Ovary (tissue), 9 donors: Measurements from ENCODE around the gene PMEPA1. TPM values are rescaled to one million over a fixed set of nuclear protein-coding genes. Genes with fewer than 3 reads are reported as not detected.
A peak's percentile ranks its signal among the peaks of the same experiment; 100 is the strongest.

Experiments
- DNase-seq, 5 donors: peaks; one replicate each; pipeline ENCODE4 v3.0.0-alpha.2; 2019 to 2020
- H3K27ac ChIP-seq, 2 donors: fragments of 200-600 bp; one replicate each; pipeline versions ENCODE4 v1.5.1 to v1.8.0; 2019 to 2022
- H3K27me3 ChIP-seq: fragments of 200-600 bp; one replicate; pipeline ENCODE4 v1.8.0; 2022
- H3K36me3 ChIP-seq: fragments of 200-600 bp; sonication (generic); one replicate; pipeline ENCODE4 v1.5.1; 2019
- H3K4me1 ChIP-seq: one replicate; pipeline ENCODE4 v1.8.1; 2013; ENCODE audit warnings: mild to moderate bottlenecking, moderate library complexity; ENCODE audit not compliant: insufficient read depth
- H3K4me3 ChIP-seq: fragments of 200-600 bp; sonication (generic); one replicate; pipeline ENCODE4 v1.5.1; 2017
- H3K9me3 ChIP-seq, 2 donors: fragments of 200-600 bp in 1 of 2; sonication (generic) in 1 of 2; one replicate each; pipeline versions ENCODE4 v1.5.1 to v1.8.1; 2013 to 2019; ENCODE audit warnings: mild to moderate bottlenecking in 1 of 2, moderate library complexity in 1 of 2
- EP300 ChIP-seq: sonication (generic); formaldehyde crosslinking; IDR thresholded peaks from one replicate; pipeline ENCODE4 v1.6.1; 2017; ENCODE audit warnings: antibody characterized with exemption
- POLR2A ChIP-seq: fragments of 450-650 bp; IDR thresholded peaks from one replicate; pipeline ENCODE4 v1.6.1; 2017; ENCODE audit warnings: antibody characterized with exemption, mild to moderate bottlenecking, moderate library complexity
- WGBS, 3 donors: extraction: QIAGEN DNeasy Blood & Tissue Kit in 1 of 3; methylation state at CpG; one replicate each; pipeline versions ENCODE4 v1.1.5 to v1.1.7; 2013 to 2017; 5-methylcytosine and 5-hydroxymethylcytosine counted together
- intact Hi-C, 4 donors: fragments of 100-400 bp; cut with DNase I; formaldehyde crosslinking; loops; one replicate each; pipeline versions ENCODE4 v1.11.0 to v1.15.1; 2022 to 2023
- polyA plus RNA-seq, 2 donors: library from polyadenylated mRNA; stranded (reverse); fragments of 200-250 nt in 1 of 2; fragments of 350-450 nt in 1 of 2; fragmentation: Illumina TruSeq in 1 of 2; extraction: RNeasy Lipid Tissue Mini Kit (QIAGEN cat#74804) in 1 of 2; gene quantifications; one replicate each; pipeline ENCODE4 v1.2.3, GENCODE V29; 2013 to 2014
- total RNA-seq, 7 donors: library from RNA; depleted of rRNA in 2 of 7; stranded (reverse); fragments of >200 nt in 2 of 7; fragmentation: NEBNext Ultra II Directional in 3 of 7; extraction: Animal tissue kit (Norgen Biotek cat#: 25700) in 3 of 7; gene quantifications; one replicate each; pipeline versions ENCODE4 v1.1.0 to v1.2.4, GENCODE V29; 2016 to 2023
- TF ChIP-seq, protein P1 (sequence below), 3 donors: fragments of 450-650 bp in 2 of 3; fragments of 200-600 bp in 1 of 3; IDR thresholded peaks; one replicate each; pipeline versions ENCODE4 v1.5.1 to v1.8.0; 2016 to 2022; ENCODE audit warnings: antibody characterized with exemption in 3 of 3, mild to moderate bottlenecking in 1 of 3
- donor health status: DM: no; HTN: no; CAD: no; lungs with moderate emphysema.
- donor health status: DM: no; HTN: no; CAD: no.
- donor health status: Bipolar disorder and iron deficiency.
- donor health status: DM: yes; HTN: yes; CAD: no.
- donor health status: DM: no; HTN: no; CAD: no.
- donor health status: DM: yes; HTN: yes; CAD: no.

PMEPA1 gene
- total and polyA plus RNA-seq, 9 donors: 2.7 to 73.4 (median 17.6) TPM

DNA sequence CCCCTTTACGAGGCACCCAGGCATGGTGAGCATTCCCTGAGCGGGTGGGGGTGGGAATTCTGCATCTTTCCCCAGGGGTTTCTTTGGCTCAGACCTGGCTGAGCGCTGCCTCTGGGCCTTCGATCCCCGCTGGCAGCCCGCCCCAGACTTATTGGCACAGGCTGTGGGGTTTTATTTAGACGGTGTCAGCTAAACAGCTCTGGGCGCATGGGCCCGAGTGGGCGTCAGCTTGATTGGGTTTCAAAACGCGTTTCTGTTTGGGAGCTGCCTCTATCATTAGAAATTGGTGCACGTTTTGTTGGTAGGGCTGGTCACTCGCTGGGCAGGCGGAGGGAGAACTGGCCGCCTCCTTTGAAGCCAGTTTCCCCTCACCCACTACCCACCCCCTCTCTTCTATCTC lies 21.0 kb downstream of the PMEPA1 start:
- intact Hi-C loops: no loop called here
- Histone ChIP-seq H3K27me3 (no peaks in the 10 kb centered on the region), H3K9me3 (no peaks in the 10 kb centered on the region), H3K36me3 (no peaks in the 10 kb centered on the region), H3K4me1 (peaks cover 29% of the 10 kb centered on the region), H3K27ac (no peak overlapping the region), H3K4me3 (no peak overlapping the region)
- 42 to 58% (median 48%) methylated on average over 16 of the region's 16 CpGs for WGBS, 3 donors
- DNase-seq: peak in 4 of 5 donors; percentile 42 to 77 (median 58)
- TF ChIP-seq EP300: no peak
- TF ChIP-seq POLR2A: no peak
- TF ChIP-seq, protein P1, sequence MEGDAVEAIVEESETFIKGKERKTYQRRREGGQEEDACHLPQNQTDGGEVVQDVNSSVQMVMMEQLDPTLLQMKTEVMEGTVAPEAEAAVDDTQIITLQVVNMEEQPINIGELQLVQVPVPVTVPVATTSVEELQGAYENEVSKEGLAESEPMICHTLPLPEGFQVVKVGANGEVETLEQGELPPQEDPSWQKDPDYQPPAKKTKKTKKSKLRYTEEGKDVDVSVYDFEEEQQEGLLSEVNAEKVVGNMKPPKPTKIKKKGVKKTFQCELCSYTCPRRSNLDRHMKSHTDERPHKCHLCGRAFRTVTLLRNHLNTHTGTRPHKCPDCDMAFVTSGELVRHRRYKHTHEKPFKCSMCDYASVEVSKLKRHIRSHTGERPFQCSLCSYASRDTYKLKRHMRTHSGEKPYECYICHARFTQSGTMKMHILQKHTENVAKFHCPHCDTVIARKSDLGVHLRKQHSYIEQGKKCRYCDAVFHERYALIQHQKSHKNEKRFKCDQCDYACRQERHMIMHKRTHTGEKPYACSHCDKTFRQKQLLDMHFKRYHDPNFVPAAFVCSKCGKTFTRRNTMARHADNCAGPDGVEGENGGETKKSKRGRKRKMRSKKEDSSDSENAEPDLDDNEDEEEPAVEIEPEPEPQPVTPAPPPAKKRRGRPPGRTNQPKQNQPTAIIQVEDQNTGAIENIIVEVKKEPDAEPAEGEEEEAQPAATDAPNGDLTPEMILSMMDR (IDR thresholded peaks at IDR 0.05): no peak

DNA sequence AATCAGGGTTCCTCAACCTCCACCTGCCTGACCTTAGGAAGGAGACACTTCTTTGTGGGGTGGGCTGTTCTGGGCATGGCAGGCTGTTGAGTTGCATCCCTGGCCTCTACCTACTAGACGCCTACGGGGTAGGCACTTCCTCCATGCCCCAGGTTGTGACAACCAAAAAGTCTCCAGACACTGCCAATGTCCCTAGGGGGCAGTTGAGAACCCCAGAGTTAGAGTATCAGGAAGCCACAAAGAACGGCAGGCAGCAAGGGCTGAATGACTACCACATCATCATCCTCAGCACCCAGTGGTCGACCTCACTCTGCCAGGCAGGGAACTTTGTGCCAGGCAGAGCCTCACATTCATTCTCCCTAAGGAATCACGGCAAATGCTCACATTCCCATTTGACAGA lies 21.5 kb downstream of the PMEPA1 start:
- H3K4me1 ChIP-seq: peaks cover 29% of the 10 kb centered on the region
- intact Hi-C loops: no loop called here
- H3K4me3 ChIP-seq: no peak overlapping the region
- WGBS, 3 donors: 88 to 95% (median 89%) methylated on average over 5 of the region's 5 CpGs
- H3K27me3 ChIP-seq: no peaks in the 10 kb centered on the region
- no peaks in the 10 kb centered on the region for H3K9me3 ChIP-seq
- H3K27ac ChIP-seq: no peak overlapping the region
- DNase-seq: no peak
- H3K36me3 ChIP-seq: no peaks in the 10 kb centered on the region
- TF ChIP-seq POLR2A (no peak), EP300 (no peak)
- TF ChIP-seq, protein P1 (IDR thresholded peaks at IDR 0.05): no peak

GRCh38 chr20:57686931-57687652 lies 22.7 kb downstream of the PMEPA1 start:
- Histone ChIP-seq H3K4me3 (no peak overlapping the region), H3K27me3 (no peaks in the 10 kb centered on the region), H3K36me3 (no peaks in the 10 kb centered on the region), H3K9me3 (no peaks in the 10 kb centered on the region), H3K27ac (no peak overlapping the region), H3K4me1 (peaks cover 28% of the 10 kb centered on the region)
- no peak for DNase-seq
- intact Hi-C loops: no loop called here
- WGBS, 3 donors: 90 to 91% (median 90%) methylated on average over 12 of the region's 12 CpGs
- TF ChIP-seq POLR2A (no peak), EP300 (no peak)
- TF ChIP-seq, protein P1 (IDR thresholded peaks at IDR 0.05): no peak

DNA sequence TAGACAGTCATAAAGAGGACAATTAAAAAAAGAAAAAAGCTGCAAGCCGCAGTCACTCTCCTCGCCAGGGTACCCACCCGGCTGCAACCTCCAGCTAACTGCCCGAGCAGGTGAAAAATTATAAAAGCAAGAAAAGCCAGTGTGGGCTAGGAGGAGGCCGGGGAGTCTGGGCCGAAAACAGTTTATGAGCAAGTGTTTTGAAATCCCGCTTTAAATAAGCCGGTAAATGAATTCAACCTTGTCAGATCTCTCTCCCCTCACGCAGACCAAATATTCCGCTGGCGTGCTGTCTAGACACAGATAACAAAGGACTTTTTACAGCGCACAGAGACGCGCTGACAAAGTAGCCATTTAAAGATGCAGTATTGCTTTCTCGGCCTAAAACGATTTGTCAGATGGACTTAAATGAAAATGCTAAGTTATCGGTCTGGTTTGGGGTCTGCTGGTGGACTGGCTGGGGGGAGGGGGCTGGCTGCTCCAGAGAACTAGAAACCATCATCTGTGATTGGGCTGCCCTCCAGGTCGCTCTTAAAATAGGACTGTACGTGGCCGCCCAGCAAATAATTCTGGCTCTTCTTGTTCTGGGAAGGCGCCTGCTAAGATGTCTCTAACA lies 24.6 kb downstream of the PMEPA1 start:
- DNase-seq: no peak
- Histone ChIP-seq H3K4me1 (peaks cover 35% of the 10 kb centered on the region), H3K27ac (no peak overlapping the region), H3K36me3 (no peaks in the 10 kb centered on the region), H3K4me3 (no peak overlapping the region), H3K9me3 (no peaks in the 10 kb centered on the region), H3K27me3 (no peaks in the 10 kb centered on the region)
- intact Hi-C loops: no loop called here
- TF ChIP-seq, protein P1 (IDR thresholded peaks at IDR 0.05): no peak
- no peak for TF ChIP-seq POLR2A
- TF ChIP-seq EP300: no peak
- 22 to 25% (median 25%) methylated on average over 21 of the region's 21 CpGs for WGBS, 3 donors
